Common myeloid progenitor, CD34-positive (primary cell): ENCODE measurements around the gene BAG5.
A peak's percentile ranks its signal among the peaks of the same experiment; 100 is the strongest.
"Not testable (repeated sequence)": the region's sequence is repeated elsewhere in the genome, so short reads cannot be mapped to it uniquely, and the experiment has no call there.

Source experiments
- CTCF ChIA-PET: fragments of 350-600 bp; sonication (Branson Sonifier 250); formaldehyde crosslinking; loops from one replicate; lab custom pipeline; 2021; ENCODE audit warnings: antibody characterized with exemption; lab: Charles Lee
- POLR2A ChIA-PET: fragments of 350-600 bp; sonication (Branson Sonifier 250); formaldehyde crosslinking; loops from one replicate; lab custom pipeline; 2021; ENCODE audit warnings: antibody characterized with exemption; lab: Charles Lee
- DNase-seq, 3 donors: peaks; one replicate each; pipeline versions ENCODE4 v3.0.0 to v3.0.0-alpha.2; 2013
- H3K27ac ChIP-seq, 2 experiments: 1 replicate in 1 of 2; 2 replicates in 1 of 2; pipeline ENCODE4 v1.7.0; 2013; ENCODE audit warnings: inconsistent platforms in 2 of 2, low read length in 2 of 2, mild to moderate bottlenecking in 2 of 2, low read depth in 1 of 2, moderate library complexity in 1 of 2; ENCODE audit not compliant: severe bottlenecking in 2 of 2, insufficient read depth in 1 of 2, poor library complexity in 1 of 2
- H3K27me3 ChIP-seq, 5 experiments: replicated peaks in 2 of 5; 1 replicate in 3 of 5; 2 replicates in 2 of 5; pipeline versions ENCODE4 v1.6.1 to v1.7.0; 2013; ENCODE audit warnings: low read length in 4 of 5, mild to moderate bottlenecking in 2 of 5, moderate library complexity in 2 of 5, inconsistent platforms in 1 of 5; ENCODE audit not compliant: insufficient read depth in 5 of 5, control insufficient read depth in 4 of 5
- H3K36me3 ChIP-seq, 4 experiments: 1 replicate in 2 of 4; 2 replicates in 2 of 4; pipeline versions ENCODE4 v1.6.1 to v1.7.0; 2013; ENCODE audit warnings: low read length in 3 of 4, control low read depth in 1 of 4, mild to moderate bottlenecking in 1 of 4; ENCODE audit not compliant: control insufficient read depth in 4 of 4, insufficient read depth in 4 of 4
- H3K4me1 ChIP-seq, 4 experiments: 1 replicate in 3 of 4; 2 replicates in 1 of 4; pipeline versions ENCODE4 v1.6.1 to v1.7.1; 2013; ENCODE audit warnings: low read length in 3 of 4, mild to moderate bottlenecking in 3 of 4, control low read depth in 1 of 4, inconsistent platforms in 1 of 4, moderate library complexity in 1 of 4; ENCODE audit not compliant: control insufficient read depth in 4 of 4, insufficient read depth in 4 of 4; ENCODE audit errors: control extremely low read depth in 1 of 4
- H3K4me3 ChIP-seq, 7 experiments: 1 replicate in 4 of 7; 2 replicates in 3 of 7; pipeline versions ENCODE4 v1.5.1 to v1.7.0; 2013; ENCODE audit warnings: mild to moderate bottlenecking in 7 of 7, low read length in 6 of 7, moderate library complexity in 6 of 7, inconsistent platforms in 2 of 7, low read depth in 2 of 7, control low read depth in 1 of 7; ENCODE audit not compliant: insufficient read depth in 4 of 7, control insufficient read depth in 1 of 7; ENCODE audit errors: extremely low read depth in 1 of 7
- H3K9me3 ChIP-seq, 5 experiments: 1 replicate in 4 of 5; 2 replicates in 1 of 5; pipeline versions ENCODE4 v1.6.1 to v1.7.1; 2013; ENCODE audit warnings: low read length in 4 of 5, mild to moderate bottlenecking in 2 of 5, inconsistent platforms in 1 of 5, low read depth in 1 of 5, moderate library complexity in 1 of 5; ENCODE audit not compliant: control insufficient read depth in 4 of 5, insufficient read depth in 2 of 5; ENCODE audit errors: control extremely low read depth in 1 of 5
- WGBS: methylation state at CpG from one replicate; pipeline ENCODE4 v1.1.5; 2013; ENCODE audit not compliant: insufficient coverage; 5-methylcytosine and 5-hydroxymethylcytosine counted together

BAG5 gene

DNA sequence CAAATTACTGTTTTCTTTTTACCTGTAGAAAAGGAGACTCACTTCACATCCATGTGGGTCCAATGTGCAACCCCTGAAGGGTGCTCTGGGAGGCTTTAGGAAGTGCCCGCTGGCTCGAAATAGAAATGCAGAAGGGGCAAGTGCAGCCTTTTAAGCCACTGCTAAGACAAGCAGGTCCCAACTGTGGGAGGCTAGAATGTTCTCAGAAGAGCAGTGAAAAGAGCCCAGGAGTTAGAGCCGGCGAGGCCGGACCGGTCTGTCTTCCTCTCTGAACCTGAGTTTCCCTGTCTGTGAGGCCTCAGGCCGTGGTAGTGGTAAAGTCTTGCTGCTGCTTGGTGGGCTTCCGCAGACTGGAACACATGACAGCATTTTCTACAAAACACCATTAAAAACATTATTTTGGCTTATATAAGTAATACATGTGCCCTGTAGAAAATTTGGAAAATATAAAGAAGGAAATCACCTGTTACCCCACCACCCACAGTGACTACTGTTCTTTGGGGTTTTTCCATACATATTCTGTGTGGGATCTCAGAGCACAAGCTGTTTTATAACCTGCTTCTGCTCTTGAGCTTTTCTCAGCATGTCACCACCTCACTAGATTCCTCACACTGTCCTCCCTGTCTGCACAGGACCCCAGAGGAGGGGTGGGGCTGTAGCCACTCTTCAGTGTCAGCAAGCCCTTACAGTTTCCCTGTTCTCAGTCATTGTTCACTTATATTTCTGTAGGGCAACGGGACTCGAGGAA, 45.9 kb downstream of the BAG5 start:
- 71% methylated on average over 4 of the region's 10 CpGs for WGBS
- Histone ChIP-seq H3K4me1 (peaks cover 0 to 44% (median 36%) of the 10 kb centered on the region in 4 experiments), H3K4me3 (no peak overlapping the region), H3K27me3 (peaks cover 0 to 3% (median 0%) of the 10 kb centered on the region in 5 experiments), H3K27ac (no peak overlapping the region), H3K9me3 (no peaks in the 10 kb centered on the region), H3K36me3 (peaks cover 0 to 2% (median 0%) of the 10 kb centered on the region in 4 experiments)
- ChIA-PET POLR2A (no interaction called here), CTCF (interaction anchor here (1.0 to 11.1 kb wide), 9 partner anchors 8 to 45 kb away, joined by 3 to 147 read pairs (median 5); partner anchors contain the start of gene TRMT61A)
- DNase-seq, result no peak

DNA sequence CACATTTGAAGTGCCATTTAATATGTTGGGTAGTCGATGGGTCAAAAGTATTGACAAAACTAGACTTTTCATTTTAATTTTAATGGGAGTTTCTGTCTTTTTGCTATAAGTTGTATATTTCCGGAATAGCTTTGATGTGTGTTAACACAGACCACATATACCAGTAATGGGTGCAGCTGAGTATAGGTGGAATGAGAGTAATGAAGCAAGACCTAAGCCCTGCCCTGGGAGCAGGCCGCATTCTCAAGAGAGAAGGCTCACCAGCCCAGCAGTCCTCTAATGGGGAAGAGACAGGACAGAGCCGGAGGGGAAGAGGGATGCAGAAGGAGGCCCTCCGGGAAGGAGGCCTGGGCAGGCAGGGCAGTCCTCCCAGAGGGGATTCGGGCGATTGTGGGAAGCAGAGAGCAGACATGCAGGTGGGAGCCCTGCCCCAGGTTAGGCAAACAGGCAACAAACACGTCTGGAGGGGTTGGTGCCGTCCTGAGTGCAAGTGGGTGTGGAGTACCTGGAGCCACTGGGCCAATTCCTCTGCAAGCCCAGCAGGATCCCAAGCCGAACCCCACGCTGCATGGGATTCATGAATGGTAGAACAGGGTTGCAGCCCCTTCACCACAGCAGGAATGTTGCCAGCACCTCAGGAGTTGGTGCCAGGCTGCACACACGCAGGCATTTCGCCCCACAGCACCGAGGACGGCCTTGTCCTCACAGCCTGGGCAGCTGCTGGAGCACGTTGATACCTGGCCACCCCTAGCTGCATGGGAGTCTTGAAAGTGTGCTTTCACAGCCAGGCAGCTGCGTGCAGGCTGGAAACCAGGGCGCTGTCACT, 47.6 kb downstream of the BAG5 start:
- Histone ChIP-seq H3K4me1 (peaks cover 0 to 32% (median 22%) of the 10 kb centered on the region in 4 experiments), H3K36me3 (peaks cover 0 to 13% (median 9%) of the 10 kb centered on the region in 4 experiments), H3K9me3 (no peaks in the 10 kb centered on the region), H3K27ac (no peak overlapping the region), H3K4me3 (no peak overlapping the region), H3K27me3 (no peaks in the 10 kb centered on the region)
- POLR2A ChIA-PET, result no interaction called here
- WGBS, result 93% methylated on average over 16 of the region's 18 CpGs
- no peak for DNase-seq
- CTCF ChIA-PET, result interaction anchor here (0.7 to 11.1 kb wide), 5 partner anchors 13 to 31 kb away, joined by 3 to 147 read pairs (median 4); no protein-coding TSS in a partner anchor

DNA sequence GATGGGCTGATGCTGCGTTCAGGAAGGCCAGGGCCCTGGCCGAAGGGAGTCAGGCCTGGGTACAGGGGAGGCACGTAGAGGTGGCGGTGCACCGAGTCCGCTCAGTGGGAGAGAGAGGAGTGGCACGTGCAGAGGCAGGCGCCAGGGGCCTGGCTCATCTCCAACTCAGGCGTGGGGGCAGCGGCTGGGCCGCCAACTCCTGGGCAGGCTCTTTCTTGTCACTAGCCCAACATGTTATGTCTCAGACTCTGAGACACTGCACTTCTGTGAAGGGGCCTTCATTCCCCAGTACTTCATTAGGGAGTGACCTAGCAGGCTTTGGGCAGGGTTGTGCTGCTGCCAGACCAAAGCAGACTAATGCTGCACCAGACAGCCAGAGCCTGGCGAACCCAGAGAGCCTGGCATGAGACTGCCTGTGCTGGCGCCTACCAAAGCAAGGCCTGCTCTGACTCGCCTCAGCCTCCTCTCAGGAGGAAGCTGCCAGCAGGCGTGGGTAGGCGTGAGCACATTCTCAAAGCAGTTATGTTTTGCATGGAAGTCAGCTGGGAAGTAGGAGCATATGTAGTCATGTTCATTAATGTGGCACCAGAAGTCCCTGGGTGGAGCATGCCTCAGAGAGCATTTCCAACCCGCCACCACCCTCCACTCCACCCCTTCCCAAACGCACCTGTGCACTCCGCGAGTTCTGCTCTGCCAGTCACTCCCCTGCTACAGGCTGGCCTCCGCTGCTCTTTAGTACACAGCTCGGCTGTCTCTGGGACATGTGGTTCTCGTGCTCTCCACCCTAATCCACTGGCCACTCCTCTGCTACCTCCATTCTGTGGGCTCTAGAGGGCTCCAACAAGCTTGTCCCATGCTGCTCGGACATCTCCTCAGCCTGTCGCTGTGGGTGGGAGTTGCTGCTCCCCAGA, 49.5 kb downstream of the BAG5 start:
- 87% methylated on average over 23 of the region's 25 CpGs for WGBS
- DNase-seq, result peak in 2 of 3 donors; percentile 39 to 53
- CTCF ChIA-PET, result interaction anchor here (1.7 kb wide), 1 partner anchor 12 kb away, joined by 5 read pairs; no protein-coding TSS in a partner anchor
- Histone ChIP-seq H3K4me3 (no peak overlapping the region), H3K36me3 (peaks cover 0 to 18% (median 14%) of the 10 kb centered on the region in 4 experiments), H3K27me3 (no peaks in the 10 kb centered on the region), H3K9me3 (no peaks in the 10 kb centered on the region), H3K4me1 (peaks cover 0 to 14% (median 4%) of the 10 kb centered on the region in 4 experiments), H3K27ac (no peak overlapping the region)
- POLR2A ChIA-PET, result no interaction called here

DNA sequence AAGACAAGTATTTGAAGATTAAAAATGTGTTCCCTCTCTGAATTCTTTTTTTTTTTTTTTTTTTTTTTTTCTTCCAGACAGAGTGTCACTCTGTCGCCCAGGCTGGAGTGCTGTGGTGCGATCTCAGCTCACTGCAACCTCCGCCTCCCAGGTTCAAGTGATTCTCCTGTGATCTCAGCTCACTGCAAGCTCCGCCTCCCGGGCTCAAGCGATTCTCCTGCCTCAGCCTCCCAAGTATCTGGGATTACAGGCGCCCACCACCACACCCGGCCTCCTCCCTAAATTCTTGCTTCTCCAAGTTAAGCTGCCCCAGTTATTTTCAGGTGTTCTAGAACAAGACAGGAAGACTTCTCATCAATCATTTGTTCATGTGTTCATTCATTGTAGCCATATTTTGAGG, 50.3 kb downstream of the BAG5 start:
- H3K4me3 ChIP-seq, DNase-seq, H3K27me3 ChIP-seq, POLR2A ChIA-PET, H3K9me3 ChIP-seq, H3K27ac ChIP-seq: not testable (repeated sequence)
- Histone ChIP-seq H3K4me1 (peaks cover 0 to 12% (median 3%) of the 10 kb centered on the region in 4 experiments), H3K36me3 (peaks cover 0 to 21% (median 15%) of the 10 kb centered on the region in 4 experiments)
- CTCF ChIA-PET, result interaction anchor here (1.7 to 2.1 kb wide), 2 partner anchors 12 to 16 kb away, joined by 5 to 6 read pairs; no protein-coding TSS in a partner anchor
- WGBS, result 95% methylated on average over 6 of the region's 8 CpGs

DNA sequence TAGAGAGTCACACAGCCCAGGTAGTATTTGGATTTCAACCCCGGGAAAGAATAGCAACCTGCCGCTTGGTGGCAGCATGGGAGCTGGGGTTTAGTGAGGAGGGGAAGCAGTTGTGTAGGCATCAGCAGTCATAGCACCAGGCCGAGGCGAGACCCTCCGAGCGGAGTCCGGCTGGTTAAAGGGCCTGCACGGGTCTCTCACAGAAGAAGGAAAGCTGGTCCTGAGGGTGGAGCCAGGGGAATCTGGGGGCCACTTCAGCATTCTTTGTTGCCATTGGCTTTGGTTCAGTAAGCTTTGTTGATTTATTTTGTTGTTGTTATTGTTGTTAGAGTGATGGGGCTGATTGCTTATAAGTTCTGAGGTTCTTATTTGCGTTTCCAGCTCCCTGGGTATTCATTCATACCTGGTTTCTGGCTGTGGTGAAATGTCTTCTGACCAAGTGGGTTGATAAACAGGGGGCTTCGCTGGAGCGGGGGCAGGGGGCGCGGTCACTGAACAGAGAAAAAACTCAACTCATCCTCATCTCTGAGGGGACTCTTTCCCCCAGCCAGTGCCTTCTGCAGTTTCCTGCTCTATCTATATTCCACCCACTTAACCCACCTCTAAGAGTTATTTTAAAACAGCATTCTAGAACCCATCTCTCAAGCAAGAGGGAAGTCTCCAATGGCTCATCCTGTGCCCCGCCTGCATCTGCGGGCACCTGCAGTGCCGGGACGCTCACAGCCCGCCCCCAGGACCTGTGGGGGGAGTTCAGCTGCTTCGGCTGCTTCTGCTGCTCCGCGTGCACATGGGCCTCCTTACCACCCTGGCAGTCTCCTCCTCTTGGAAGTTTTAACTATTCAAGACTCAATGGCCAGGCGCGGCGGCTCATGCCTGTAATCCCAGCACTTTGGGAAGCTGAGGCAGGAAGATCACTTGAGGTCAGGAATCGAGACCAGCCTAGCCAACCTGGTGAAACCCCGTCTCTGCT, 51.4 kb downstream of the BAG5 start:
- POLR2A ChIA-PET, result no interaction called here
- 97% methylated on average over 24 of the region's 26 CpGs for WGBS
- DNase-seq, result no peak

More for the DNA sequence above, 51.4 kb downstream of the BAG5 start:
- no peaks in the 10 kb centered on the region for H3K9me3 ChIP-seq
- no peak overlapping the region for H3K27ac ChIP-seq
- no peaks in the 10 kb centered on the region for H3K27me3 ChIP-seq
- peaks cover 2 to 25% (median 15%) of the 10 kb centered on the region in 4 experiments for H3K36me3 ChIP-seq
- peaks cover 0 to 15% (median 4%) of the 10 kb centered on the region in 4 experiments for H3K4me1 ChIP-seq
- no peak overlapping the region for H3K4me3 ChIP-seq
- CTCF ChIA-PET, result interaction anchor here (0.7 to 7.1 kb wide), 5 partner anchors 8 to 36 kb away, joined by 4 to 47 read pairs (median 5); no protein-coding TSS in a partner anchor
